ACHN (cell line): ENCODE data around the gene CLEC1B.
"Not testable (repeated sequence)": the region's sequence is repeated elsewhere in the genome, so short reads cannot be mapped to it uniquely, and the experiment has no call there.

Source experiments
- DNase-seq: peaks from one replicate; pipeline ENCODE4 v3.0.0-alpha.2; 2015
- in situ Hi-C: cut with HindIII; loops from 2 replicates; pipeline ENCODE4 v1.10.0; 2017; ENCODE audit warnings: low sequenced_read_pairs, low pct_ligation_motif_present, low pct_unique_long_range_greater_than_20kb

The CLEC1B gene

DNA sequence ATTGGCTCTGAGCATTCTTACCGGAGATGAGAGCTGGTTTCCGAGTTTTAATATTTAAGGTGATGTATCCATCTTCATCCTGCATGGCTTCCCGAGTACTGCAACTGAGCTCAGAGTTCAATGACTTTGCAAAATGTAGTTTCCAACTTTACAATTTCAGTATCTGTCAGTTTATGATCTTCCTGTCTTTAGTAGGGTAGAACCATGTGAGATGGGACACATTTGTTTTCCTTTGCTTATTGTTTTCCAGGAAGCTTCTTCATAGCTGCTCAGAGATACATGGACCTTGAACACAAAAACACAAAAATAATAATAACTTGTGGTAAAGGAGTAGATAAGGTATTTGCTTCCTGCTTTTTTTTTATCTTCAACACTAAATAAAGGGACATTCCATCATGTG, at the start of gene CLEC1B:
TSS of gene CLEC1B (minus strand) at position 106 of the 400 bp plus-strand sequence. CDS start at position 85, 21 bp downstream.
- in situ Hi-C loops, result no loop called here
- no peak for DNase-seq

DNA sequence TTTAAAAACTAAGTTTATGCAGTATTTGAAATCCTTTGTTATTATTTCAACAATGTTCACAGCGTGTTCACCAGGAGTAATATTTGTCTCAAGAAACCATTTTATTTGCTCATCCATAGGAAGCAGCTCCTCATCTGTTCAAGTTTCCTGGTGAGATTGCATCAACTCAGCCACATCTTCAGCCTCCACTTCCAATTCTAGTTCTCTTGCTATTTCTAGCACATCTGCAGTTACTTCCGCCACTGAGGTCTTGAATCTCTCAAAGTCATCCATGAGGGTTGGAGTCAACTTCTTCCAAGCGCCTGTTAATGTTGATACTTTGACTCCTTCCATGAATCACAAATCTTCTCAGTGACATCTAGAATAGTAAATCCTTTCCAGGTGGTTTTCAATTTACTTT, 49.6 kb upstream of the CLEC1B start:
- in situ Hi-C loops, result no loop called here
- DNase-seq, result no peak

- in situ Hi-C loops, result no loop called here
- DNase-seq, result no peak
Observed at GRCh38 chr12:10042167-10042566, 43.2 kb upstream of the CLEC1B start.

- in situ Hi-C loops, result no loop called here
- DNase-seq, result peak; percentile 21
Observed at GRCh38 chr12:10033783-10034545, 35.0 kb upstream of the CLEC1B start.

DNA sequence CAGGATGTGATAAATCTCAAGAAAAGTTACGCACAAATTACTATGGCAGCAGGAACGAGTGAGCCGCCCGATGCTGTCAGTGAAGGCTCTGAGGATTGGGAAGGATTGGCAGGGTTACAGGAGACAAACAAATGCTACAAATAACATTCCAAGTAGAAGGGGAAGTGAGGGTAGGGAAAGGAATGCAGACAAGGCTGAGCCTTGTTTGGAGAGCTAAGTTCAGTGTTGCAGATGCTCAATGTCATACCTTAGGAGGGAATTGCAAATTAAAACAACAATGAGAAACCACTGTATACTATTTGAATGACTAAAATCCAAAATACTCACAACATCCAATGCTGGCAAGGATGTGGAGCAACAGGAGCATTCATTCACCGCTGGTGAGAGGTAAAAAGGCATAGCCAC, 32.9 kb upstream of the CLEC1B start:
- in situ Hi-C loops, result no loop called here
- no peak for DNase-seq

DNA sequence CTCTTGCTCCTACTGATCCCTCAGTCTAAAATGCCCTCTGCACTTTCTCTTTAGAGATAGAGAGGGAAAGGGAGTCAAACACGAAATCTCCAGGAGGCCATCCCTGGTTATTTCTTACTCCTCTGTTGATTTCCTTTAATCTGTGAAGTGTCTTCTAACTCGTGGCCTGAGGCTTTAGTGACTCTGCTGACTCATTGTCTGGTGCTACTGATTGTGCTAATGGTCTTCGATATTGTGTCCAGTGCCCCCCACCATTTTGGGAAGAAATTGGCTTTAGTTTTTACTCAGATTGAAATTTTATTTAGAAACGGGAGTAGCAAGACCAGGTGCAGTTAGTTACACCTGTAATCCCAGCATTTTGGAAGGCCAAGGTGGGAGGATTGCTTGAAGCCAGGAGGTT, 32.4 kb upstream of the CLEC1B start:
- in situ Hi-C loops, result no loop called here

GRCh38 chr12:10030446-10030845, 31.5 kb upstream of the CLEC1B start, which contains the start of gene CLEC9A:
Gene CLEC9A, plus strand, starts transcription at chr12:10030682. Its CDS starts 22,006 bp downstream, at chr12:10052688.
- in situ Hi-C loops, result no loop called here
- DNase-seq, result no peak

More for the DNA sequence above, 32.4 kb upstream of the CLEC1B start:
- DNase-seq, result no peak

DNA sequence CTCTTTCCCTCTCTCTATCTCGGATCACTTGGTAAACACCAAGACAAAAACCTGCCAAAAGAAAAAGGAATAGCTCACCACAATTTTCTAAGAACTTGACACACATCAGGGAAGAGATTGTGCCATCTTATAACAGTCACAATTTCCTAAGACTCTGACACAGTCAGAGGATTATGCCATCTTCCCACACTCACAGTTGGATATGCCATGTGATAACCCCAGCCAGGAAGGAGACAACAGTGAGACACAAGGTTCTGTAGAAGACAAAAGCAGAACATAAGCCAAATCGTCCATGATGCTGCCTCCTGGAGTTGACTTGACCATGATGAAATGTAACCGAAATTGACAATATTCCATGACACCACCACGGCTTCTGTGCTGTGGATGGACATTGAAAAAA, 28.8 kb upstream of the CLEC1B start:
- no peak for DNase-seq
- in situ Hi-C loops, result no loop called here

GRCh38 chr12:10027311-10027710, 28.4 kb upstream of the CLEC1B start:
- DNase-seq, result no peak
- in situ Hi-C loops, result no loop called here

- DNase-seq, in situ Hi-C loops: not testable (repeated sequence)
Observed at GRCh38 chr12:10026666-10027065, 27.7 kb upstream of the CLEC1B start.

GRCh38 chr12:10025236-10025635, 26.3 kb upstream of the CLEC1B start:
- no peak for DNase-seq
- in situ Hi-C loops, result no loop called here

DNA sequence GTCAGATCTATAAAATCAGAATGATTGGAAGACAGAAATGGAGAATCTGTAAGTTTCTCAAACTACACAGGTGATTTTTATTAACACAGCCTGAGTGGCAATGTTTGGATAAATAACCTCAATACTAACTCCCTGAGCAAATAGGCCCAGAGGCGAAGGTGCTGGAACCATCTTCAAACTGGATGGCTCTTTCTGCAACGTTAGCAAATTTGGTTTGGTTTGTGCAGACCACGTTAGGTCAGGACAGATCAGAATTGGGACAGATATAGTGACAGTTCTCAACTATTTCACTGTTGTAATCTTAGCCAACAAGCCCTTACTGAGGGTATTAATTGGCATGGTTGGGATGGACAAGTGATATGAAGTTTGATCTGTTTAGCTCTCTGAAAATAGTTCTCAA, 22.4 kb upstream of the CLEC1B start:
- in situ Hi-C loops, result no loop called here
- no peak for DNase-seq

GRCh38 chr12:10018386-10018785, 19.5 kb upstream of the CLEC1B start:
- in situ Hi-C loops, result no loop called here
- no peak for DNase-seq

DNA sequence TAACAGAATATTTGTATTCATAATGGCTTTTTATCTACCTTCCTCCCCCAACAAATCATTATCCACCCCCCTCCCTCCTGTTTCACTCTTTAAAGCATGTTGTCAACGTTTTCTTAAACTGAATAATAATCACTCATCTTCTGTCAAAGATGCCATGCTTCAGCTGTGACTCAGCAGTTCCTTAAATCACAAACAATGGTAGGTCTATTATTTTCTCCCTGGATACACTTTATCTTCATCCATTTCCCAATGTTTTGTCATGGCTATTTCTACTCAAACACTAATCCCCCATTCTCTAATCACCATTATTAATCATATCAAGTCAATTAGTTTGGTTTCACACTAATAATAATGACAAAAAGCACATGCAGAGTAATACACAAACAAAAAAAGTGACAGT, 18.0 kb upstream of the CLEC1B start:
- in situ Hi-C loops, result no loop called here
- no peak for DNase-seq

DNA sequence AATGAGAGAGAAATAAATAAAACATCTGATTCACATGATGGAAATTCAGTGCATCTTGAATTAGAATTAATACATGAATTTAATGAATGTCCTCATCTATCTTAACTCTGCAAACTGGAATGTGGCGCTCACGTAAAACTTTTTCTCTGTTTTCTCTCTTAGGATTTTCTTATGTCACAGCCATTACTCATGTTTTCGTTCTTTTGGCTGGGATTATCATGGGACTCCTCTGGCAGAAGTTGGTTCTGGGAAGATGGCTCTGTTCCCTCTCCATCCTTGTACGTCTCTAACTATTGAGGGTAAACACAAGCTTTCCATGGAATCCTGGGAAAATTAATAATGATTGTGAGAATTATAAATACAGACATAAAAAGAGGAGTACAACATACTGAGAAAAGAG, 16.5 kb upstream of the CLEC1B start:
- in situ Hi-C loops, result no loop called here
- DNase-seq, result no peak

DNA sequence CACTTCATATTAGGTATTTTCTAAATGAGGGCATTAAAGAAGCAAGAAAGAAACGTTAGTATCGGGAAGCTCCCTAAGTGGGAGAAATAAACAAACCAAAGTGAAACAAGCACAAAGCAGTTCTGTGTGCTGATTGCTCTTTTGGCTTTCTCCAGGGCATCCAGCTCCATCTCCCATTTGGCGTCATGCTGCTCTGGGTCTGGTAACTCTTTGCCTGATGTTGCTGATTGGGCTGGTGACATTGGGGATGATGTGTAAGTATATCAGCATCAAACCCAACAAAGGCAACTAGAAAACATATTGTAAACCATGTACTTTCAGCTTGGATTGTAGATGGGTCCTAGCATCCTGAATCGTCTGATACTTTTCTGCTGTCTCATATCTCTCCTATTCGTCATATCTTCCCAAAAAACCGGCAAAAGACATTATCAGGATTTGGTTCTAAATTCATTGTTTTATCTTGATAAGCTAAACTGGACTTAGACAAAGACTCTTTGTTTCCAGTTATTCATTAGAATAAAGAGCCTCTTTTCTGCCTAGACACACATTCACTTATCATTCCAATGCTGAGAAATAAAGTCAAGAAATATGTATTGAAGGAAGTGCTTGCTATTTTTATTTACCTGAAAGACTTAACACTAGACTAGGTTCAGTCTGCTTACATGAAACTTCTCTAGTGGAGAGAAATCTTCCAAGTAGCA, 13.9 kb upstream of the CLEC1B start:
- no peak for DNase-seq
- in situ Hi-C loops, result no loop called here

DNA sequence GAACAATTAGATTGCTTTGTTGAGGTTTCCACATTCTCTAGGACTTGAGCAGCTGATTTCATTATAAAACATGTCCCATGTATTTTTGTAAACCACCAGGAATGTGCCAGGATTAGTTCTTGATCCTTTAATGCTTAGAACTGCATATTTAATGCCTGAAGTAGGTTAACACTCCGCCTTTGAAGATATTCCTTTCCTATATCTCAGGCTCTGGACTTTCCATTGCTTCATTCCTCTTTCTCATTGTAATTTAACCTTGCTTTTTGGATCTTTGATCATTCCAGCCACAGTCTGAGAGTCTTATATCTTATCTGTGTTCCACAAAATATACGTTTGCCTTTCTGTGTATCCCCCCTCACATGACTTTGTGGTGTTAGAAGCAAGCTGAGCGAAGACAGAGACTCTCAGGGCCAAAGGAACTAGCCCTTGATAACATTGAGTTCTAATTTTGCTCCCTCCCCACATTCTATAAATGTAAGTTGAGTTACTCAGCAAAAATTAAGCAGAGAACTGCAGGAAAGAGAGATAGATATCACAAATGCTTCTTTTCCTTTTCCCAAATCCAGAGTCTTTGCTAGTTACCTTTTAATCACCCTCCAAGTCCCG, 2.4 kb upstream of the CLEC1B start:
- no peak for DNase-seq
- in situ Hi-C loops, result no loop called here

- DNase-seq, result no peak
- in situ Hi-C loops, result no loop called here
Observed at GRCh38 chr12:9992296-9992695, 6.6 kb downstream of the CLEC1B start.

DNA sequence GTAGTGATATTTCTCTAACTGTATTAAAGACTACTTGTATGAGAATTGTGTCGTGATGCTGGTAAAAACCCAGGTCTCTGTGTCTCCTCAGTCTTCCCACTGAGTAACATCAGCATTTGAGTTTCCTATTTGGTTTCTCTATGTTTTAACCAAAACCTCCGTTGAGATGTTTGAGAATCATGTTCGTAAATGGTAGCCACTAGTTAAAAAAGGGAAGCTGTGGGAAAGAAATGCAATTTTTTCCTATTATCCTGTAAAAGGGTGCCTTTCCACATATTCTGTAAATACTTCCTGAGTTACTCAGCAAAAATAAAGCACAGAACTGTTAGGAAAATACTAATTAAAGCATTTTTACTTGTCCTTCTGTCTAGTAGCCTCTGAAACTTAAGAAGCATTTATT, 7.0 kb downstream of the CLEC1B start:
- DNase-seq, result no peak

DNA sequence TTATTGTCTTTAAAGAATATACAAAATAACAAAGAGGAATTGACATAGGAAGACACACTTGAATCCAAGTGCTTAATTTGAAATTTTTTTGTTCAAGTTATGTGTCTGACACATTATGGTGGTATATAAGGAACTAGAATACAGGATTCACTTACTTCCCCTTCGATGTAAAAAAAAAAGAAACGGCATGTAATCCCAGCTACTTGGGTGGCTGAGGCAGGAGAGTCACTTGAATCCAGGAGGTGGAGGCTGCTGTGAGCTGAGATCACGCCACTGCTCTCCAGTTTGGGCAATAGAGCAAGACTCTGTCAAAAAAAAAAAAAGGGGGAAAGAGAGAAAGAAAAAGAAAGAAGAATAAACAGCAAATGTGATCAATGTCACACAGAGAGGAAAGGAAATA, 18.8 kb downstream of the CLEC1B start:
- no peak for DNase-seq
- in situ Hi-C loops, result no loop called here

More for the DNA sequence above, 7.0 kb downstream of the CLEC1B start:
- in situ Hi-C loops, result no loop called here
